ENCODE results near the gene ACCS.
A peak's percentile ranks its signal among the peaks of the same experiment; 100 is the strongest.

ACCS gene

DNA sequence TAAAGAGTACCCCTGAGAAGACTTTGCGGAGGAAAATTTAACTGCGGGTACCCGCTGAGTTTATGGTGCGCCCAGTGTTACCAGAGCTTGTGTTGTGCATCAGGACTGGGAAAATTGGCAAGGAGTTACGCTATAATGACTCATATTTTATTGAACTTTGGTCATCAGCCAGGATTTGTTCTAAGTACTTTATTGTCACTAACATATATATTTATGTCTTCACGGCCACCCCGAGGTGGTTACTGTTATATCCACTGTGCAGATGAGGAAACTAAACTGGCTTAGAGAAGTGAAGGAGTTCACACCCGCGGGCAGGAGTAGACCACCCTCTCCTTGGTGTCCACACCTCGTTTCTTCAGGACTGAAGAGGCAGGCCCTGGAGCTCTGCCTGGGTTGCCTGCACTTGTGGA is 667 bp downstream of the ACCS start:
- no peaks in the 10 kb centered on the region for H3K9me2 ChIP-seq (replicated peaks; ENCODE audit: insufficient read depth, low read length)
- H4K20me1 ChIP-seq (ENCODE audit: low read depth, low read length): no peaks in the 10 kb centered on the region
- H3K4me3 ChIP-seq (ENCODE audit: insufficient read depth, low read length, poor library complexity, severe bottlenecking): peak overlapping the region; percentile 53
- H2AFZ ChIP-seq (ENCODE audit: low read depth, low read length, severe bottlenecking): peak overlapping the region; percentile 89
- no peak for TF ChIP-seq EZH2phosphoT487 (conservative IDR thresholded peaks at IDR 0.05; ENCODE audit: low read length)
- TF ChIP-seq, protein P1, sequence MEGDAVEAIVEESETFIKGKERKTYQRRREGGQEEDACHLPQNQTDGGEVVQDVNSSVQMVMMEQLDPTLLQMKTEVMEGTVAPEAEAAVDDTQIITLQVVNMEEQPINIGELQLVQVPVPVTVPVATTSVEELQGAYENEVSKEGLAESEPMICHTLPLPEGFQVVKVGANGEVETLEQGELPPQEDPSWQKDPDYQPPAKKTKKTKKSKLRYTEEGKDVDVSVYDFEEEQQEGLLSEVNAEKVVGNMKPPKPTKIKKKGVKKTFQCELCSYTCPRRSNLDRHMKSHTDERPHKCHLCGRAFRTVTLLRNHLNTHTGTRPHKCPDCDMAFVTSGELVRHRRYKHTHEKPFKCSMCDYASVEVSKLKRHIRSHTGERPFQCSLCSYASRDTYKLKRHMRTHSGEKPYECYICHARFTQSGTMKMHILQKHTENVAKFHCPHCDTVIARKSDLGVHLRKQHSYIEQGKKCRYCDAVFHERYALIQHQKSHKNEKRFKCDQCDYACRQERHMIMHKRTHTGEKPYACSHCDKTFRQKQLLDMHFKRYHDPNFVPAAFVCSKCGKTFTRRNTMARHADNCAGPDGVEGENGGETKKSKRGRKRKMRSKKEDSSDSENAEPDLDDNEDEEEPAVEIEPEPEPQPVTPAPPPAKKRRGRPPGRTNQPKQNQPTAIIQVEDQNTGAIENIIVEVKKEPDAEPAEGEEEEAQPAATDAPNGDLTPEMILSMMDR (IDR thresholded peaks at IDR 0.05; ENCODE audit: insufficient read depth, low read length, poor library complexity, severe bottlenecking): no peak
- H3K4me2 ChIP-seq (ENCODE audit: low read depth, low read length, poor library complexity, severe bottlenecking): peak overlapping the region; percentile 58
- H3K36me3 ChIP-seq (ENCODE audit: low read length): no peaks in the 10 kb centered on the region
- H3K79me2 ChIP-seq (ENCODE audit: insufficient read depth, low read length): no peaks in the 10 kb centered on the region
- H3F3A ChIP-seq (ENCODE audit: insufficient read depth): no peaks in the 10 kb centered on the region
- no peaks in the 10 kb centered on the region for H3K9me3 ChIP-seq (ENCODE audit: insufficient read depth, low read length)
- no peak overlapping the region for H3K27ac ChIP-seq (ENCODE audit: low read depth, low read length)
- peak overlapping the region; percentile 52 for H3K9ac ChIP-seq (ENCODE audit: low read length)
- no peaks in the 10 kb centered on the region for H3K27me3 ChIP-seq (ENCODE audit: low read length)

DNA sequence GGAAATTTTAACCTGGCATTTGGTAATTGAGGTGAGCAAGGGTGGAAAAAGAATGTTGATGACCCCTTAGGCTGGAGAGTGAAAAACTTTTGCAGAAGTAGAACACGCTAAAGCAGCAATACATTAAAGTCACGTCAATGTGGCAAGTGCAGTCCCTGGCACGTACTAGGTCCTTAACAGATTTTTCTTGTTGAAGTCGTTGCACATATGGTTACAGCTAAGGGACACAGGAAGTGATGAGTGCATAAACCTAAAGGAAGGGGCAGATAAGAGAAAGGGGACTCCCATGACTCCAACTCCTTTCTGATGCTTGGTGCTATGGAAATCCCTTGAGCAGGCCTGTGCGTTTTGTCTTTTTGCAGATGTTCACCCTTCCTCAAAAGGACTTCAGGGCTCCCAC is 1.2 kb downstream of the ACCS start:
- Histone ChIP-seq H3K4me3 (ENCODE audit: insufficient read depth, low read length, poor library complexity, severe bottlenecking) (no peak overlapping the region), H3K79me2 (ENCODE audit: insufficient read depth, low read length) (no peaks in the 10 kb centered on the region), H3K36me3 (ENCODE audit: low read length) (no peaks in the 10 kb centered on the region), H3K9me3 (ENCODE audit: insufficient read depth, low read length) (no peaks in the 10 kb centered on the region), H3K4me2 (ENCODE audit: low read depth, low read length, poor library complexity, severe bottlenecking) (no peak overlapping the region), H3K27me3 (ENCODE audit: low read length) (no peaks in the 10 kb centered on the region), H4K20me1 (ENCODE audit: low read depth, low read length) (no peaks in the 10 kb centered on the region), H3F3A (ENCODE audit: insufficient read depth) (no peaks in the 10 kb centered on the region), H3K9me2 (replicated peaks; ENCODE audit: insufficient read depth, low read length) (no peaks in the 10 kb centered on the region), H2AFZ (ENCODE audit: low read depth, low read length, severe bottlenecking) (no peak overlapping the region), H3K27ac (ENCODE audit: low read depth, low read length) (no peak overlapping the region), H3K9ac (ENCODE audit: low read length) (no peak overlapping the region)
- TF ChIP-seq EZH2phosphoT487 (conservative IDR thresholded peaks at IDR 0.05; ENCODE audit: low read length): no peak
- TF ChIP-seq, protein P1 (IDR thresholded peaks at IDR 0.05; ENCODE audit: insufficient read depth, low read length, poor library complexity, severe bottlenecking): no peak

DNA sequence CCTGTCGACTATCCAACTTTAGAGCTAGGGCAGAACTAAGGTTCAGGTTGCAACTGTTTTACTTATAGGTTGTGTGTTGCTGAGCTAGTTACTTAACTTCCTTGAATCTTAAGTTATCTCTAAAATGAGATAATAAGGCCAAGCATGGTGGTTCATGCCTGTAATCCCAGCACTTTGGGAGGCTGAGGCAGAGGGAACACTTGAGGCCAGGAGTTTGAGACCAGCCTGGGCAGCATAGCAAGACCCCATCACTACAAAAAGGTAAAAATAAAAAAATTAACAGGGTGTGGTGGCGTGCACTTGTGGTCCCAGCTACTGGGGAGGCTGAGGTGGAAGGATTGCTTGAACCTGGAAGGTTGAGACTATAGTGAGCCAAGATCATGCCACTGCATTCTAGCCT is 2.1 kb downstream of the ACCS start:
- Histone ChIP-seq H3K36me3 (ENCODE audit: low read length) (no peaks in the 10 kb centered on the region), H3K9me2 (replicated peaks; ENCODE audit: insufficient read depth, low read length) (no peaks in the 10 kb centered on the region), H3K27ac (ENCODE audit: low read depth, low read length) (no peak overlapping the region), H2AFZ (ENCODE audit: low read depth, low read length, severe bottlenecking) (no peak overlapping the region), H3F3A (ENCODE audit: insufficient read depth) (no peaks in the 10 kb centered on the region), H3K9ac (ENCODE audit: low read length) (no peak overlapping the region), H3K4me2 (ENCODE audit: low read depth, low read length, poor library complexity, severe bottlenecking) (no peak overlapping the region), H4K20me1 (ENCODE audit: low read depth, low read length) (no peaks in the 10 kb centered on the region), H3K27me3 (ENCODE audit: low read length) (no peaks in the 10 kb centered on the region), H3K4me3 (ENCODE audit: insufficient read depth, low read length, poor library complexity, severe bottlenecking) (no peak overlapping the region), H3K79me2 (ENCODE audit: insufficient read depth, low read length) (no peaks in the 10 kb centered on the region), H3K9me3 (ENCODE audit: insufficient read depth, low read length) (no peaks in the 10 kb centered on the region)
- TF ChIP-seq, protein P1 (IDR thresholded peaks at IDR 0.05; ENCODE audit: insufficient read depth, low read length, poor library complexity, severe bottlenecking): no peak
- TF ChIP-seq EZH2phosphoT487 (conservative IDR thresholded peaks at IDR 0.05; ENCODE audit: low read length): no peak

All from SU-DHL-6 (cell line).